ENCODE data around the gene FUS.

FUS gene

GRCh38 chr16:31179747-31180459 is at the start of gene FUS:
FUS (plus strand) TSS chr16:31180139; CDS start chr16:31180215, 76 bp downstream.
- Histone ChIP-seq H3K9me3 (ENCODE audit: low read length) (no peaks in the 10 kb centered on the region), H3K9me2 (ENCODE audit: low read depth, low read length) (no peaks in the 10 kb centered on the region), H4K20me1 (ENCODE audit: insufficient read depth, low read length) (peaks cover 7% of the 10 kb centered on the region; the same call in 1 of the 2 replicates), H3K4me3 (ENCODE audit: low read depth, low read length, poor library complexity, severe bottlenecking) (peak within 1 kb of the TSS; percentile 75), H3F3A (ENCODE audit: insufficient read depth, low read length) (peaks cover 5% of the 10 kb centered on the region; the same call in 1 of the 2 replicates), H3K27ac (ENCODE audit: low read depth, low read length, poor library complexity, severe bottlenecking) (peak within 1 kb of the TSS; percentile 88), H3K4me2 (ENCODE audit: low read length) (peak within 1 kb of the TSS; percentile 94), H3K4me1 (ENCODE audit: insufficient read depth, low read length, severe bottlenecking) (peaks cover 31% of the 10 kb centered on the region), H3K27me3 (ENCODE audit: insufficient read depth, low read length) (no peaks in the 10 kb centered on the region), H3K9ac (ENCODE audit: low read length) (peak within 1 kb of the TSS; percentile 89), H3K36me3 (ENCODE audit: insufficient read depth, low read length) (peaks cover 43% of the 10 kb centered on the region), H2AFZ (ENCODE audit: low read length) (no peak within 1 kb of the TSS), H3K79me2 (ENCODE audit: insufficient read depth, low read length) (peaks cover 39% of the 10 kb centered on the region)
- TF ChIP-seq EZH2 (IDR thresholded peaks at IDR 0.05; ENCODE audit: borderline replicate concordance, low read length), result no peak
- no peak for TF ChIP-seq CTCF (IDR thresholded peaks at IDR 0.05; ENCODE audit: low read length)

- Histone ChIP-seq H3K36me3 (ENCODE audit: insufficient read depth, low read length) (peaks cover 26% of the 10 kb centered on the region), H3K9me2 (ENCODE audit: low read depth, low read length) (no peaks in the 10 kb centered on the region), H3K4me1 (ENCODE audit: insufficient read depth, low read length, severe bottlenecking) (no peaks in the 10 kb centered on the region), H2AFZ (ENCODE audit: low read length) (no peak overlapping the region), H3K4me2 (ENCODE audit: low read length) (no peak overlapping the region), H4K20me1 (ENCODE audit: insufficient read depth, low read length) (no peaks in the 10 kb centered on the region), H3K9ac (ENCODE audit: low read length) (no peak overlapping the region), H3K79me2 (ENCODE audit: insufficient read depth, low read length) (no peaks in the 10 kb centered on the region), H3K9me3 (ENCODE audit: low read length) (no peaks in the 10 kb centered on the region), H3K27ac (ENCODE audit: low read depth, low read length, poor library complexity, severe bottlenecking) (no peak overlapping the region), H3K27me3 (ENCODE audit: insufficient read depth, low read length) (no peaks in the 10 kb centered on the region), H3K4me3 (ENCODE audit: low read depth, low read length, poor library complexity, severe bottlenecking) (no peak overlapping the region), H3F3A (ENCODE audit: insufficient read depth, low read length) (no peaks in the 10 kb centered on the region)
- TF ChIP-seq CTCF (IDR thresholded peaks at IDR 0.05; ENCODE audit: low read length) (no peak), EZH2 (IDR thresholded peaks at IDR 0.05; ENCODE audit: borderline replicate concordance, low read length) (no peak)
Observed at GRCh38 chr16:31130336-31130891, 49.5 kb upstream of the FUS start.

GRCh38 chr16:31130899-31131298 is 49.0 kb upstream of the FUS start:
- Histone ChIP-seq H3K4me3 (ENCODE audit: low read depth, low read length, poor library complexity, severe bottlenecking) (no peak overlapping the region), H2AFZ (ENCODE audit: low read length) (no peak overlapping the region), H3K9ac (ENCODE audit: low read length) (no peak overlapping the region), H3K4me1 (ENCODE audit: insufficient read depth, low read length, severe bottlenecking) (no peaks in the 10 kb centered on the region), H4K20me1 (ENCODE audit: insufficient read depth, low read length) (no peaks in the 10 kb centered on the region), H3K4me2 (ENCODE audit: low read length) (no peak overlapping the region), H3F3A (ENCODE audit: insufficient read depth, low read length) (no peaks in the 10 kb centered on the region), H3K27me3 (ENCODE audit: insufficient read depth, low read length) (0 out of 2 replicates have a peak, but pooled peaks cover under 1% of the 10 kb centered on the region), H3K27ac (ENCODE audit: low read depth, low read length, poor library complexity, severe bottlenecking) (no peak overlapping the region), H3K36me3 (ENCODE audit: insufficient read depth, low read length) (peaks cover 26% of the 10 kb centered on the region), H3K9me3 (ENCODE audit: low read length) (no peaks in the 10 kb centered on the region), H3K9me2 (ENCODE audit: low read depth, low read length) (no peaks in the 10 kb centered on the region), H3K79me2 (ENCODE audit: insufficient read depth, low read length) (no peaks in the 10 kb centered on the region)
- TF ChIP-seq CTCF (IDR thresholded peaks at IDR 0.05; ENCODE audit: low read length) (no peak), EZH2 (IDR thresholded peaks at IDR 0.05; ENCODE audit: borderline replicate concordance, low read length) (no peak)

All from OCI-LY1 (cell line).